NCI-H1694 (cell line): ENCODE results near the gene NAPB.
A peak's percentile ranks its signal among the peaks of the same experiment; 100 is the strongest.

Source experiments
- DNase-seq: peaks from one replicate; lab custom pipeline; 2025; lab: John Stamatoyannopoulos, UW

NAPB gene

DNA sequence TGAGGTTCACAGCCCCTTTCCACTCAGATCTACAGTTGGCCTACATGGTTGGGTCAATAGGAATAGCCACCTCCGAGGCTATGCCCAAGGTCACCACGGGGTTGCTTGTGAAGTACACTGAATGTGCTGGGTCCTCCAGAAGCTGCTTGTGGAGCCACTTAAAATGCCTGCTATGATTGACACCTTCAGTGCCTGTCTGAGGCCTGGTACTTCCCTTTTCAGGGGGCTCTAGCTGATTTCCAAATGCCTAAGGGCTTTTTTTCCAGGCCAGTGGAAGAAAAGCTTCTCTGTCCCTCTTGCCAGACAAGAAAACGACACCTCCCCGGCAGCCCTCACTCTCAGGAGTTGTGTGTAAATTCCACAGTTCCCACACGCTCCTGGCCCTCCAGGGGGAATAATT lies 77.0 kb downstream of the NAPB start:
- DNase-seq, result no peak

DNA sequence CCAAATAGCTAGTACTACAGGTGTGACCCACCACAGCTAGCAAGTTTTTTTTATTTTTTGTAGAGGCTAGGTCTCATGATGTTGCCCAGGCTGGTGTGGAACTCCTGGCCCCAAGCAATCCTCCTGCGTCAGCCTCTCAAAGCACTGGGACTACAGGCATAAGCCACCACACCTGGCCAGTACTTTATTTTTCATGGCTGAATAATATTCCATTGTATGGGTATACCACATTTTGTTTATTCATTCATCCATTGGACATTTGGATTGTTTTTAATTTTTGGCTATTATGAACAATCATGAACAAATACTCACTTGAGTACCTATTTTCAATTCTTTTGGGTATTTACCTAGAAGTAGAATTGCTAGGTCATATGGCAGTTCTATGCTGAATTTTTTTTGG lies 77.7 kb downstream of the NAPB start:
- no peak for DNase-seq

DNA sequence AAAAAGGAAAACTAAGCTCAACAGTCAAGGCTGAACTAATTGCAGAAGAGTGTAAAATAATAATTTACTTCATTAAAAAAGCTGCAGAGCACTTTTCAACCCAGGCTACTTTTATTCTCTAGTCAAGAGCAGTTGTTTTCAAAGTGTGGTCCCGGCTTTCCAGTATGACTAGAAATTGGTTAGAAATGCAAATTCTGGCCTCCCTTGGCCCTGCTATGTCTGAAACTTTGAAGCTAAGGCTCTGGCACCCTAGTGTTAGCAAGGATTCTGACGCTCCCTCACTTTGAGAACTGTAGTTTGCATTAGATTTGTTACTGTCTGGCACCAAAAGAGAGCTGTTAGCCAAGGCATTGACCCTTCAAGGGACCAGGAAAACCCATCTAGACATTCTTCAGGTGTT lies 80.2 kb downstream of the NAPB start:
- DNase-seq, result no peak

DNA sequence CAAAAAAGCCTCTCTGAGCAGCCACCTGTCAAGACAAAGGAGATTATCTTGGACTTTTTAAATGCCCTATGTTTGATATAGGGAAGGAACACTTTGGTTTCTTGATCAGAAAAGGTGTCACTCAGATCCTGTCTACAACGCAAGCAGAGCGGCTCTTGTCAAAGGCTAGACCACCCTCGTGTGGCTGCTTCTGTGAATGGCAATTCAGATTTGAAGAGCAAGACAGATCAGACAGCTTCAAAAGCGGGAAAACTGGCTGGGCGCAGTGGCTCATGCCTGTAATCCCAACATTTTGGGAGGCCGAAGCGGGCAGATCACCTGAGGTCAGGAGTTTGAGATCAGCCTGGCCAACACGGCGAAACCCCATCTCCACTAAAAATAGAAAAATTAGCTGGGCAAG lies 80.8 kb downstream of the NAPB start:
- peak; percentile 15 for DNase-seq

DNA sequence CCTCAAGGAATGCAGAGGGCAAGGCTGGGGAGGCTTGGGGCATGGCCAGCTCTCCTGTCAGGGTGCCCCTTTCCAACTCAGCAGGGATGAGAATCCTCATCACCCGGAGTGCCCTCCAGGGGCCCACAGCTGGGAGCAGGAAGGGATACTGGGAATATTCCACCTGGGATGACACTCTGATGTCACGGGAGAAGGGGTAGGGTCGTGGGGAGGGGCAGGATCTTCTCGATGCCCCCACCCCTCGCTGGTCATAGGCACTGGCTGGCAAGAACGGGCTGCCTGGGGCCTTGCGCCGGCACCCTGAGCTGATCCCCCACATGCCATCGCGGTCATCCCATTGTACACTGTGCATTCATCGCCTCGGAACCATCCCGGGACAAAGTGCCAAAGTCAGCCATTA lies 81.3 kb downstream of the NAPB start:
- no peak for DNase-seq

DNA sequence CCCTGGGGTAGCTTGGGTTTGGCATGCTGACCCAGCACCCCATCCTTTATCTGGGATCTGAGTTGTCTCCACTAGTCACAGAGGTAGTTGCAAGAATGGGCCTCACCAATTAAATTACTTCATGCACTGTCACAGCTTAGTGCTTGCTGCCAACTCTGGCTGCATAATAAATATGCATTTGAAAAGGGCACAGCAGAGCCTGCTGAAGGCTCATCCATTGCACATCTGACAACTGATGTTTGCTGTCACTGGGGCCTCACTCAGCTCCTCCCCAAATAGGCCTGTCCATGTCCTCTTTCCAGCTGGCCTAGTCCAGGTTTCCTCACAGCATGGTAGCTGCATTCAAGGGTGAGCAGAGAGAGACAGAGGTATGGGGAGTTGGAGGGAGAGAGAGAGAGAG lies 84.0 kb downstream of the NAPB start:
- no peak for DNase-seq

DNA sequence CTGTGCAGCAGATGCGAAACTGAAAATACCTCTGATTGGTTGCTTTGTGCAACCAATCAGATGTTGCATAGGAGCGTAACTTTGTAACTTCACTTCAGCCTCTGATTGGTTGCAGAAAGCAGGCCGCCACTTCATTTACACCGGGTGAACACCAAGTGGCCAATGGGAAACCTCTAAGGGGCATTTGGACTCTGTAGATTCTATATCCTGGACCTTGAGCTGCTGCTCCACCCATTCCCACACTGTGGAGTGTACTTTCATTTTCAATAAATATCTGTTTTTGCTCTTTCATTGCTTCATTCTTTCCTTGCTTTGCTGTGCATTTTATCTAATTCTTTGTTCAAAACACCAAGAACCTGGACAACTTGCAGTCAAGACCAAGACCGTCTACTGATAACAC lies 84.8 kb downstream of the NAPB start:
- no peak for DNase-seq

DNA sequence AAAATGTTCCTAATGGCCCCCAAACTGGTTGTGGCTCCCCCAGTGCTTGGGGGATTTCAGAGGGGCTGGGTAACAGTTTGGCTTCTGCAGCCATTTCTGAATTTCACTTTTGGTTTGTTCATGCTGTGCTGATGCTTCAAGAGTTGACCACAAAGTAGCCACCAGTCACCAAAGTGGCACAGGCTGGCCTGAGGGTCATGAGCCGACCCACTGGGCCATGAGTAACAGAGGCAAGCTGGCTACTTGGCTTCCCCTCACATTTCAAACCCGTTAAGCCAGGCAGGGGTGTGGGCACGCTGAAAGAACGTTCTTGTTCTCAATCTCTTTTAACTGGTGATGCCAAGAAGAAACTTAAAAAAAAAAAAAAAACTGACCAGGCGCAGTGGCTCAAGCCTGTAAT lies 85.8 kb downstream of the NAPB start:
- no peak for DNase-seq

DNA sequence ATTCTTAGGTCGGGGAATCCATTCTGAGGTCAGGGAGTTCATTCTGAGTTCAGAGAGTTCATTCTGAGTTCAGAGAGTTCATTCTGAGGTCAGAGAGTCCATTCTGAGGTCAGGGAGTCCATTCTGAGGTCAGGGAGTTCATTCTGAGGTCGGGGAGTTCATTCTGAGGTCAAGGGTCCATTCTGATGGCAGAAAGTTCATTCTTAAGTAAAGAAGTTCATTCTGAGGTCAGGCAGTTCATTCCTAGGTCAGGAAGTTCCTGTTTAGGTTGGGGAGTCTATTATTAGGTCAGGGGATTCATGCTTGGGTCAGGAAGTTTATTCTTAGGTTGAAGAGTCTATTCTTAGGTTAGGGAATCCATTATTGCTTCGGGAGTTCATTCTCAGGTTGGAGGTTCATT lies 87.2 kb downstream of the NAPB start:
- no peak for DNase-seq

DNA sequence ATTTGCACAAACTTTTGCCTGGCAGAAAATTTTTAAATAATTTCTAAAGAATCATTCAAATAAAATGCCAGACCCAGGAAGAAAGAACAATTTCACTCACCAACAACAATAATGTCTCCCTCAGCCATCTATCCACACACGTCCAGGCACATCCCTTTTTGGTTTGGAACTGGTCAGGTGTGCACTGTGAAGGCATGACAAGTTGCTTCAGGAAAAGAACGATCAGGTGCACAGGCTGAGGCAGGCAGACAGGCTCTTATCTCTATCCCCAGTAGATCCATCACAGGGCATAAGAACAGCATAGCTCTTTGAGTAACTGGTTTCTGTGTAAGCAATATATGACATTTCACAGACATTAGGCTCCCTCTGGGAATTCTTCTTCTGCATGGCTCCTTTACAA lies 88.8 kb downstream of the NAPB start:
- no peak for DNase-seq

DNA sequence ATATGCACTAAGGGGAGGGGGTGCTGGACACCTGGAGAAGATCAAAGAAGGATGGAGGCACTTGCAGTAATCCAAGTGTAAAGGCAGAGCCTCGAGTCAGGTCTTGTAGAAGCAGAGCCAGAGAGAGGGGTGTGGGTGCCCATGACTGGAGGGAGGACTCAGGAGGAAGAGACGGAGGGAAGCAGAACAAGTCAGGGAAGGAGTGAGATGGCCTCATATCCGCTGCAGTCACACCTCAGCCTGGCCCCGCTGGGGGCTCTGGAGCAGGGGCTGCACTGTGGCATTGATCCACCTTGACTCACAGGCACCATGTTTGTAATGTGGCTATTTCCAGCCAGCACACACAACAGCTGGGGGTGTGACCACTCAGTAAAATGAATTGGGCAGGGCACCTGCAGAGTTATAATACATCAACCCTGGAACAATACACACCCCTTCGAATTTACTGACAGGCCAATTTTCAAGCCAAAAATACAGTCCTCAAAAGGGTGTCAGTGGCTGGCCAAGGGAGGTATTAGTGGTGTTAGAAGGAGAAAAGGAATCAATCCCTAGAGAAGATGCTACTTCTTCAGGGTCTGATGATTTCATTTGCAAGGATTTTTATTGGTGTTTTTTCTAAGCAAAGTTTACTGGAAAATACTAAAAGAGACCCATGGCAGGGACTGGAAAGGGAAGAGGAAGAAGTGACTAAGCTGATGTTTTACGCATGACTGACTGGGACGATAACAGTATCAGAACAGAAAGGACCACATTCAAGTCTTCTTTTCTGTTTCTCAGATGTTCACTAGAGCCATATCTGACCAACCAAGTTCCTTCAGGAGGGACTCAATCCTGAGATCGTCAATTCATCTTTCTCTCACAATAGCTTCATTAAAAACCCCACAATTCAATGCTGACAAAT lies 89.6 kb downstream of the NAPB start:
- no peak for DNase-seq

DNA sequence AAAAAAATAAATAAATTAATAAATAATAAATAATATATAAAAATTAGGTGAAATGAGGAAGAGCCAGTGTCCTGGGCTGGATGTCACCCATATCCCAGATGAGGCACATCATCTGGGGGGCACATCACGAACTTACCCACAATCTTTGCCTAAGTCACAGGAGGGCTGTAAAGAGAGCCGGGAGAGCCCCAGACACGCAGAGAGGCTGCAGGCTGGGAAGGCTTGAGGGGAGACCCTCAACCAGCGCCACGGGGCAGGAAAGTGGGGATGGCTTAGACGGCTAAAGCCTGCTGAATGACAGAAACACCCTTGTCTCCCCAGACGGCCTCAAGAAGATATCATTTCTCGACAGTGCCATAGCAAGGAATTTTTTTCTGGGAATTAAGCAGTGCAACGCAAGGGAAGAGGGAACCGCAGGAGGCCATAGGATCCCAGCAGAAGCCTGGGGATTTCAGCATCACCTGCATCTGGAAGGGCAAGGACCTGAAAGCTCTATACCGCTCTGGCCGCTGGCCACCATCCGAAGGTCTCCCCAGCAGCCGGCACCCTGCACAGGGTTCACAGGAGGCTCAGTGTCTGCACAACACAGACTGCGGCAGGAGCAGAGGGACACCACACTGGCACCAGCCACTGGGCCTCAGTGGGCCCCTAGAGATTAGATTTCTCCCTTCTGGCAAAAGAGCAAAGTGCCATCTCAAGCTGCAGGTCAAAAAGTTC lies 93.5 kb downstream of the NAPB start:
- no peak for DNase-seq

DNA sequence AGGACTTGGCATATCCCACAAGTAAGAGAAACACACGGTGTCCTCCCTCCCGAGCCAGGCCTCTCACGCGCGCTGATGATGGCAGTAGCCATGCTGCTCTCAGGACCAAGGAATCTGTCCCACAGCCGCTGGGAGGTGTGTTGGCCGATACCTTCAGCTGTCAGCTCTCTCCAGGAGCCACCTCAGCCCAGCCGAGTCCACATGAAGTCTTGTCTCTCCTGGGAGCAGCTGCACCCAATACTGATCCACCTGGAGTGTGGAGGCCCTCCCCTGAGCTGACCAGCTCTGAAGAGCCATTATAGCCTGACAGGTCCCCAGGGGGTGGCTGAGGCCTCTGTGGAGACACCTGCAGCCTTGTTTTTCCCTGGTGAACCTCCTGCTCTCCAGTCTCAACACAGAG lies 94.5 kb downstream of the NAPB start:
- DNase-seq, result no peak

DNA sequence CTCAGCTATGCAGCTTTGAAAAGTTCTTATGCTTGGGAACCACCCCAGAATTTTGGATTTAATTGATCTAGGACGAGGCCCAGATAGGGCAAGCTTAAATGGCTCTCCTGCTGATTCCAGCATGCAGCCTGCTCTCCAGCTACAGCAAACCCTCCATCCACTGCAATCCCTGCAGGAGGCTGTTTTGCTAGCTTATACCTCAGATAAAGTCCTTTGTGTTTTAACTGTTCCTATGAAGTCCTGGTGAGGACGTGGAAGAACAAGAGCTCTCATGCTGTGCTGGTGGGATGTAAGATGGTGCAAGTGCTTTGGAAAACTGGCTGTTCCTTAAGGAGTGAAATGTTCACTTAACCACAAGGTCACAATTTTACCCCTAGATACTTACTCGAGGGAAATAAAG lies 96.2 kb downstream of the NAPB start:
- no peak for DNase-seq
